Left ventricle myocardium inferior (tissue), 1 donor: ENCODE measurements around the gene NLRP8. TPM values are rescaled to one million over a fixed set of nuclear protein-coding genes. Genes with fewer than 3 reads are reported as not detected.
"Not testable (repeated sequence)": the region's sequence is repeated elsewhere in the genome, so short reads cannot be mapped to it uniquely, and the experiment has no call there.

Experiments used
- DNase-seq: peaks from one replicate; pipeline ENCODE4 v3.0.0-alpha.2; 2020
- H3K27ac ChIP-seq: fragments of 200-600 bp; replicated peaks from 2 replicates; pipeline ENCODE4 v1.8.0; 2021
- H3K27me3 ChIP-seq: fragments of 200-600 bp; 2 replicates; pipeline ENCODE4 v1.8.0; 2021; ENCODE audit warnings: low read depth
- H3K36me3 ChIP-seq: fragments of 200-600 bp; 2 replicates; pipeline ENCODE4 v1.8.0; 2021
- H3K4me1 ChIP-seq: fragments of 200-600 bp; 2 replicates; pipeline ENCODE4 v1.8.0; 2021
- H3K4me3 ChIP-seq: fragments of 200-600 bp; 2 replicates; pipeline ENCODE4 v1.8.0; 2021; ENCODE audit warnings: mild to moderate bottlenecking, moderate library complexity
- H3K9me3 ChIP-seq: fragments of 200-600 bp; replicated peaks from 2 replicates; pipeline ENCODE4 v1.8.0; 2021
- intact Hi-C: fragments of 100-400 bp; cut with micrococcal nuclease; formaldehyde crosslinking; loops from one replicate; pipeline ENCODE4 v1.11.0; 2022
- total RNA-seq: library from RNA; stranded (reverse); fragmentation: NEBNext Ultra II Directional; extraction: Animal tissue kit (Norgen Biotek cat#: 25700); gene quantifications from one replicate; pipeline ENCODE4 v1.2.1, GENCODE V29; 2021
- TF ChIP-seq, protein P1 (sequence below): fragments of 200-600 bp; IDR thresholded peaks from 2 replicates; pipeline ENCODE4 v1.8.0; 2021; ENCODE audit warnings: antibody characterized with exemption, mild to moderate bottlenecking, borderline replicate concordance
- donor health status: DM: no; HTN: yes; CAD: no; lungs with severe emphysema.

The NLRP8 gene
- total RNA-seq, 1 donor from 2014 or later: not detected

DNA sequence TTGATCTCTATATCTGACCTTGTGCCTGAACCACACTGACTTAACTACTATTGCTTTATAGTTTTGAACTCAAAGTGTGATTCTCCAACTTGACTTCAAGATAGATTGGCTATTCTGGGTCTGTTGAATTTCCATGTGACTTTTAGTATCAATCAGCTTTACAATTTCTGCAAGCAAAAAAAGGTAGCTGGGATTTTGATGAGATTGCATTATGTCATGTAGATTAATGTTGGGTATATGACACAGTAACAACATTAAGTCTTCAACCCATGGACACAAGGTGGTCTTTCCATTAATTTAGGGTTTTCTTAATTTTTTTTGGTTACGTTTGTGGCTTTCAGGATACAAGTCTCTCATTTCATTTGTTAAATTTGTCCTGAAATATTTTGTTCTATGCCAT, 67.1 kb downstream of the NLRP8 start:
- Histone ChIP-seq H3K4me1 (no peaks in the 10 kb centered on the region), H3K36me3 (no peaks in the 10 kb centered on the region), H3K27ac (no peak overlapping the region), H3K9me3 (no peaks in the 10 kb centered on the region), H3K4me3 (no peak overlapping the region), H3K27me3 (peaks cover 14% of the 10 kb centered on the region)
- intact Hi-C loops: no loop called here
- DNase-seq: no peak
- TF ChIP-seq, protein P1, sequence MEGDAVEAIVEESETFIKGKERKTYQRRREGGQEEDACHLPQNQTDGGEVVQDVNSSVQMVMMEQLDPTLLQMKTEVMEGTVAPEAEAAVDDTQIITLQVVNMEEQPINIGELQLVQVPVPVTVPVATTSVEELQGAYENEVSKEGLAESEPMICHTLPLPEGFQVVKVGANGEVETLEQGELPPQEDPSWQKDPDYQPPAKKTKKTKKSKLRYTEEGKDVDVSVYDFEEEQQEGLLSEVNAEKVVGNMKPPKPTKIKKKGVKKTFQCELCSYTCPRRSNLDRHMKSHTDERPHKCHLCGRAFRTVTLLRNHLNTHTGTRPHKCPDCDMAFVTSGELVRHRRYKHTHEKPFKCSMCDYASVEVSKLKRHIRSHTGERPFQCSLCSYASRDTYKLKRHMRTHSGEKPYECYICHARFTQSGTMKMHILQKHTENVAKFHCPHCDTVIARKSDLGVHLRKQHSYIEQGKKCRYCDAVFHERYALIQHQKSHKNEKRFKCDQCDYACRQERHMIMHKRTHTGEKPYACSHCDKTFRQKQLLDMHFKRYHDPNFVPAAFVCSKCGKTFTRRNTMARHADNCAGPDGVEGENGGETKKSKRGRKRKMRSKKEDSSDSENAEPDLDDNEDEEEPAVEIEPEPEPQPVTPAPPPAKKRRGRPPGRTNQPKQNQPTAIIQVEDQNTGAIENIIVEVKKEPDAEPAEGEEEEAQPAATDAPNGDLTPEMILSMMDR: no peak

DNA sequence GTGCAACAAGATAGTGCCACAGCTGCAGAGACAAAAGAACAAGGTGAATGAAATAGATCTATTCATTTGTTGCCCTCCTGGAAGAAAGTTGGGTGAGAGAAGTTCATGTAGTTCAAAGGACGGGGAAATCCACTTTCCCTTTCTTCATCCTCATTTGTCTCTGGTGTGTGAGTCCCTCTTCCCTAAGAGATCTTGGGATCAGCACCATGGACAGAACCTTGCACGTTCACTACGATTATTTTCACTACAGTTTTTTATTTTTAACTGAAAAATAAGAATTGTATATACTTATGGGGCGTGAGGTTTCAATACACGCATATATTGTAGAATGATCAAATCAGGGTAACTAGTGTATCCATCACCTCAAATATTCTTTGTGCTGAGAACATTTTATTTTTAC, 68.1 kb downstream of the NLRP8 start:
- intact Hi-C loops: no loop called here
- Histone ChIP-seq H3K4me3 (no peak overlapping the region), H3K27ac (no peak overlapping the region), H3K36me3 (no peaks in the 10 kb centered on the region), H3K27me3 (peaks cover 14% of the 10 kb centered on the region), H3K4me1 (no peaks in the 10 kb centered on the region), H3K9me3 (no peaks in the 10 kb centered on the region)
- no peak for DNase-seq
- TF ChIP-seq, protein P1: no peak

DNA sequence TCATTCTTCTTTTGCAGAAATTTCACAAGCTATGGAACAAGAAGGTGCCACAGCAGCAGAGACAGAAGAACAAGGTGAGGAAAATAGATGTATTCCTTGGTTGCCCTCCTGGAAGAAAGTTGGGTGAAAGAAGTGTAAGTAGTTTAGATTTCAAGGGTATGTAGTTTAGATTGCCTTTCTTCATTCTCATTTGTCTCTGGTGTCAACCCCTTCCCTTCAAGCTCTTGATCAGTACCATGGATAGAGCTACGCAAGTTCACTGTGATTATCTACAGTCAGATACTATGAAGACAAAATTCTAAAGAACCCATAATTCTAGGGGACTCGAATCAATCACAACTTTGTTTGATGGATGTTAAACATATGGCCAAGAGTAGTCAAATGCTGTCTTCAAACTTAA, 71.7 kb downstream of the NLRP8 start:
- H3K4me3 ChIP-seq, H3K36me3 ChIP-seq, intact Hi-C loops, DNase-seq, H3K4me1 ChIP-seq, H3K27ac ChIP-seq, H3K9me3 ChIP-seq: not testable (repeated sequence)
- peaks cover 26% of the 10 kb centered on the region for H3K27me3 ChIP-seq

DNA sequence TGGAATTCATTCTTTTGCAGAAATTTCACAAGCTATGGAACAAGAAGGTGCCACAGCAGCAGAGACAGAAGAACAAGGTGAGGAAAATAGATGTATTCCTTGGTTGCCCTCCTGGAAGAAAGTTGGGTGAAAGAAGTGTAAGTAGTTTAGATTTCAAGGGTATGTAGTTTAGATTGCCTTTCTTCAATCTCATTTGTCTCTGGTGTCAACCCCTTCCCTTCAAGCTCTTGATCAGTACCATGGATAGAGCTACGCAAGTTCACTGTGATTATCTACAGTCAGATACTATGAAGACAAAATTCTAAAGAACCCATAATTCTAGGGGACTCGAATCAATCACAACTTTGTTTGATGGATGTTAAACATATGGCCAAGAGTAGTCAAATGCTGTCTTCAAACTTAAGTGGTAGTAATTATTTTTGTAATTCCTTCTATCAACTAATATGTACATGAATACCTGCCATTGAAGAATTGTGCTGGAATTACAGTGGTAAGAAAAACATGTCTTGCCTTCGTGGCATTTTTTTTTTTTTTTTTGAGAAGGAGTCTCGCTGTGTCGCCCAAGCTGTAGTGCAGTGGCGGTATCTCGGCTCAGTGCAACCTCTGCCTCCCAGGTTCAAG, 72.8 kb downstream of the NLRP8 start:
- H3K36me3 ChIP-seq, H3K4me3 ChIP-seq, H3K4me1 ChIP-seq, H3K27ac ChIP-seq, intact Hi-C loops, DNase-seq, H3K9me3 ChIP-seq: not testable (repeated sequence)
- H3K27me3 ChIP-seq: peaks cover 26% of the 10 kb centered on the region

DNA sequence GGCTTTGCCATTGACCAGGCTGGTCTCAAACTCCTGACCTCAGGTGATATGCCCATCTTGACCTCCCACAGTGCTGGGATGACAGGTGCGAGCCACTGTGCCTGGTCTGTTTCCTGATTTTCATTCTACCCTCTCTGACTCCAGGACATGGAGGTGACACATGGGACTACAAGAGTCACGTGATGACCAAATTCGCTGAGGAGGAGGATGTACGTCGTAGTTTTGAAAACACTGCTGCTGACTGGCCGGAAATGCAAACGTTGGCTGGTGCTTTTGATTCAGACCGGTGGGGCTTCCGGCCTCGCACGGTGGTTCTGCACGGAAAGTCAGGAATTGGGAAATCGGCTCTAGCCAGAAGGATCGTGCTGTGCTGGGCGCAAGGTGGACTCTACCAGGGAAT, 79.1 kb downstream of the NLRP8 start:
- H3K4me1 ChIP-seq: no peaks in the 10 kb centered on the region
- intact Hi-C loops: no loop called here
- H3K27me3 ChIP-seq: peaks cover 21% of the 10 kb centered on the region
- H3K9me3 ChIP-seq: no peaks in the 10 kb centered on the region
- H3K27ac ChIP-seq: no peak overlapping the region
- TF ChIP-seq, protein P1: no peak
- H3K36me3 ChIP-seq: no peaks in the 10 kb centered on the region
- DNase-seq: no peak
- no peak overlapping the region for H3K4me3 ChIP-seq

Other genes starting within 250 kb of the NLRP8 start
- not detected for gene NLRP9, start 209.4 kb upstream of the NLRP8 start, total RNA-seq
- gene RFPL4A, start 188.7 kb upstream of the NLRP8 start, total RNA-seq: not detected
- gene RFPL4AL1, start 178.7 kb upstream of the NLRP8 start, total RNA-seq: not detected
- gene NLRP11, start 115.8 kb upstream of the NLRP8 start, total RNA-seq: not detected
- not detected for gene NLRP4, start 111.3 kb upstream of the NLRP8 start, total RNA-seq
- not detected for gene NLRP13, start 15.5 kb upstream of the NLRP8 start, total RNA-seq
- gene NLRP5, start 38.9 kb downstream of the NLRP8 start, total RNA-seq: not detected
- gene ZNF787, start 173.5 kb downstream of the NLRP8 start, total RNA-seq: 31.8 TPM
- gene ZNF444, start 193.5 kb downstream of the NLRP8 start, total RNA-seq: 19.2 TPM
- not detected for gene GALP, start 228.2 kb downstream of the NLRP8 start, total RNA-seq
- not detected for gene ZSCAN5B, start 250.0 kb downstream of the NLRP8 start, total RNA-seq